ENCODE results near the gene DHX35. TPM values are rescaled to one million over a fixed set of nuclear protein-coding genes. Genes with fewer than 3 reads are reported as not detected.
A peak's percentile ranks its signal among the peaks of the same experiment; 100 is the strongest.

DHX35 gene
- total and polyA plus RNA-seq, 2 of the 13 experiments (the other 11 are each of a cell fraction or from before 2014, with no cell fraction given), result 25.8 to 28.7 TPM

- H3K4me2 ChIP-seq (ENCODE audit: low read depth, low read length), result peak overlapping the region; percentile 100
- no peak overlapping the region for H3K27ac ChIP-seq (ENCODE audit: extremely low read length, insufficient read depth, low read length)
- intact Hi-C loops (cut with micrococcal nuclease; ENCODE audit: unreplicated experiment), result loop anchor here (1.0 kb wide), 1 partner anchor 31 kb away; no protein-coding TSS in a partner anchor
- ATAC-seq (peak; percentile 1; the same call in 2 of the 3 replicates), DNase-seq (ENCODE audit: low spot score) (no peak), FAIRE-seq (no peak)
- POLR2A ChIA-PET, result interaction anchor here (1.2 to 3.1 kb wide), 4 partner anchors 26 to 137 kb away, joined by 4 to 20 read pairs (median 8); partner anchors contain the start of gene DHX35
- no peaks in the 10 kb centered on the region for H3K36me3 ChIP-seq (replicated peaks in 1 of 2; ENCODE audit: control insufficient read depth in 1 of 2, insufficient read depth in 2 of 2, low read length in 2 of 2)
- peak overlapping the region; percentile 8 for H2AFZ ChIP-seq (ENCODE audit: low read length)
- H3K79me2 ChIP-seq (ENCODE audit: insufficient read depth, low read length), result no peaks in the 10 kb centered on the region
- in situ Hi-C loops (cut with HindIII; ENCODE audit: extremely low pct_ligation_motif_present, low pct_unique_long_range_greater_than_20kb), result no loop called here
- peaks cover 0 to 9% of the 10 kb centered on the region in 2 experiments; a peak in 2 of 5 replicates for H3K27me3 ChIP-seq (ENCODE audit: control insufficient read depth in 1 of 2, insufficient read depth in 2 of 2, low read length in 2 of 2)
- 68% methylated on average over 4 of the region's 4 CpGs for WGBS (ENCODE audit: low lambda C conversion rate)
- BruUV-seq (replicated peaks), result no TSS peak
- no peaks in the 10 kb centered on the region for H4K20me1 ChIP-seq (ENCODE audit: insufficient read depth, low read length)
- CTCF ChIA-PET (ENCODE audit: low intra/inter-chr PET ratio, low total read pairs), result interaction anchor here (1.3 to 4.8 kb wide), 2 partner anchors 30 to 125 kb away, joined by 4 to 96 read pairs; partner anchors contain the start of gene FAM83D
- no peaks in the 10 kb centered on the region for H3K9me3 ChIP-seq (ENCODE audit: low read length)
- peak overlapping the region; percentile 75; the same call in 1 of the 2 replicates for H3K9ac ChIP-seq (ENCODE audit: insufficient read depth, low read depth, low read length)
- H3K4me3 ChIP-seq (replicated peaks in 1 of 3; ENCODE audit: insufficient read depth in 1 of 3, low read depth in 2 of 3, low read length in 3 of 3), result peak overlapping the region; percentile 63 to 89 (median 76); a peak in 5 of 6 replicates
- peaks cover 22% of the 10 kb centered on the region for H3K4me1 ChIP-seq (ENCODE audit: insufficient read depth, low read length)
- TF ChIP-seq ATF4 (CRISPR knock-in tag; IDR thresholded peaks at IDR 0.05) (no peak), CENPX (CRISPR knock-in tag; IDR thresholded peaks at IDR 0.05) (no peak), ZFP37 (CRISPR knock-in tag; IDR thresholded peaks at IDR 0.05; ENCODE audit: borderline replicate concordance) (0 out of 2 replicates have a peak, but pooled peaks have one; percentile 10), AGO1 (IDR thresholded peaks at IDR 0.05; ENCODE audit: low read depth, low read length, poor library complexity, severe bottlenecking) (peak; percentile 13), ZIK1 (CRISPR knock-in tag; IDR thresholded peaks at IDR 0.05; ENCODE audit: borderline replicate concordance, low read depth) (no peak), ZNF3 (CRISPR knock-in tag; IDR thresholded peaks at IDR 0.05) (no peak), ZNF839 (CRISPR knock-in tag; IDR thresholded peaks at IDR 0.05; ENCODE audit: borderline replicate concordance) (no peak), RAD21 (CRISPR knock-in tag; IDR thresholded peaks at IDR 0.05) (no peak), FIP1L1 (IDR thresholded peaks at IDR 0.05; ENCODE audit: borderline replicate concordance, insufficient read depth, low read depth, low read length) (no peak), MED8 (CRISPR knock-in tag; IDR thresholded peaks at IDR 0.05; ENCODE audit: insufficient replicate concordance) (peak; percentile 8)
- TF ChIP-seq, protein P1, sequence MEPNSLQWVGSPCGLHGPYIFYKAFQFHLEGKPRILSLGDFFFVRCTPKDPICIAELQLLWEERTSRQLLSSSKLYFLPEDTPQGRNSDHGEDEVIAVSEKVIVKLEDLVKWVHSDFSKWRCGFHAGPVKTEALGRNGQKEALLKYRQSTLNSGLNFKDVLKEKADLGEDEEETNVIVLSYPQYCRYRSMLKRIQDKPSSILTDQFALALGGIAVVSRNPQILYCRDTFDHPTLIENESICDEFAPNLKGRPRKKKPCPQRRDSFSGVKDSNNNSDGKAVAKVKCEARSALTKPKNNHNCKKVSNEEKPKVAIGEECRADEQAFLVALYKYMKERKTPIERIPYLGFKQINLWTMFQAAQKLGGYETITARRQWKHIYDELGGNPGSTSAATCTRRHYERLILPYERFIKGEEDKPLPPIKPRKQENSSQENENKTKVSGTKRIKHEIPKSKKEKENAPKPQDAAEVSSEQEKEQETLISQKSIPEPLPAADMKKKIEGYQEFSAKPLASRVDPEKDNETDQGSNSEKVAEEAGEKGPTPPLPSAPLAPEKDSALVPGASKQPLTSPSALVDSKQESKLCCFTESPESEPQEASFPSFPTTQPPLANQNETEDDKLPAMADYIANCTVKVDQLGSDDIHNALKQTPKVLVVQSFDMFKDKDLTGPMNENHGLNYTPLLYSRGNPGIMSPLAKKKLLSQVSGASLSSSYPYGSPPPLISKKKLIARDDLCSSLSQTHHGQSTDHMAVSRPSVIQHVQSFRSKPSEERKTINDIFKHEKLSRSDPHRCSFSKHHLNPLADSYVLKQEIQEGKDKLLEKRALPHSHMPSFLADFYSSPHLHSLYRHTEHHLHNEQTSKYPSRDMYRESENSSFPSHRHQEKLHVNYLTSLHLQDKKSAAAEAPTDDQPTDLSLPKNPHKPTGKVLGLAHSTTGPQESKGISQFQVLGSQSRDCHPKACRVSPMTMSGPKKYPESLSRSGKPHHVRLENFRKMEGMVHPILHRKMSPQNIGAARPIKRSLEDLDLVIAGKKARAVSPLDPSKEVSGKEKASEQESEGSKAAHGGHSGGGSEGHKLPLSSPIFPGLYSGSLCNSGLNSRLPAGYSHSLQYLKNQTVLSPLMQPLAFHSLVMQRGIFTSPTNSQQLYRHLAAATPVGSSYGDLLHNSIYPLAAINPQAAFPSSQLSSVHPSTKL (CRISPR knock-in tag; IDR thresholded peaks at IDR 0.05), result no peak
- TF ChIP-seq, protein P2, sequence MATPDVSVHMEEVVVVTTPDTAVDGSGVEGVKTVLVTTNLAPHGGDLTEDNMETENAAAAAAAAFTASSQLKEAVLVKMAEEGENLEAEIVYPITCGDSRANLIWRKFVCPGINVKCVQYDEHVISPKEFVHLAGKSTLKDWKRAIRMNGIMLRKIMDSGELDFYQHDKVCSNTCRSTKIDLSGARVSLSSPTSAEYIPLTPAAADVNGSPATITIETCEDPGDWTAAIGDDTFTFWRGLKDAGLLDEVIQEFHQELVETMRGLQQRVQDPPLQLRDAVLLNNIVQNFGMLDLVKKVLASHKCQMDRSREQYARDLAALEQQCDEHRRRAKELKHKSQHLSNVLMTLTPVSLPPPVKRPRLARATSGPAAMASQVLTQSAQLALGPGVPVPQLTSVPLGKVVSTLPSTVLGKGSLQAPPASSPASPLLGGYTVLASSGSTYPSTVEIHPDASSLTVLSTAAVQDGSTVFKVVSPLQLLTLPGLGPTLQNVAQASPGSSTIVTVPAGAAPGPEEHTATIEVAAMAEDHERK (CRISPR knock-in tag; IDR thresholded peaks at IDR 0.05; ENCODE audit: low read depth), result no peak
Measured at GRCh38 chr20:39050555-39050902, 88.4 kb downstream of the DHX35 start.

All from HepG2 (cell line).